ENCODE data around the gene OSR1.
"Not testable (repeated sequence)": the region's sequence is repeated elsewhere in the genome, so short reads cannot be mapped to it uniquely, and the experiment has no call there.

Gene OSR1

DNA sequence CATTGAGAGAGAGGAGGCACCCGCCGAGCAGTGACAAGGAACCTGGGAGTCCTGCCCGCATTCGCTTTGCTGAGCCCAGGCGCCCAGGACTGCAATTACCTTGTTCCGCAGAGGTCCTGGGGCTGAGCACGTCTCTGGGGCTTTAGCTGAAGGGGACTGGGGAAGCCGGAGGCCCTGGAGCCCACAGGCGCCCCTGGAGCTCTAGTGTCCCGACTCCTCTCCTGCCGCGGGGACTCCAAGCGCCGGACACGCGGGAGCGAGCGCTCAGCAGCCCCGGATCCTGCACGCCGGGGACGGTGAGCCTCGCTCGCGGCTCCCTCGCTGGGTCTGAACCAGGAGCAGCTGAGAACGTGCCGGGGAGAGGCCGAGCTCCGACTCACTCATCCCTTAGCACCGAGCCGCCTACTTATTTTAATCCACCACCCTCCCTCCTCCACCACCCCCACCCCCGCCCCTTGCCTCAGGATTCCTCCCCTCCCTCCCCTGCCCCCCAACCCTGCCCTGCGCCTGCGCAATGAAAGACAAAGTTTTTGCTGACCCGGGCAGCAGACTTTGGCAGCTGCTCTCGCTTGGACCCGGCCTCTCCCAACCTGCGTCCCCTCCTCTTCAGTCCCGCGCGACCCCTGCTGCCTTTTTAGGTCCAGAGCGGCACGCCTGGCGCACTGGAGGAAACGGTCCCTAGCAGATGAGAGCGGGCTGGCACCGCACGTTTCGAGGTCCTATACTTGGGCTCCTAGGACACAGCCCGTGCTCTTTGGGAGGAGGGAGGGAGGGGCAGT, at the start of gene OSR1:
OSR1 (minus strand) TSS at position 382 of the 779 bp plus-strand sequence. CDS start 4,818 bp downstream, outside the sequence.
- Histone ChIP-seq H3K27ac (peak within 1 kb of the TSS in 16 of 21 experiments; percentile 27 to 83 (median 64)), H3K4me3 (peak within 1 kb of the TSS; percentile 33 to 51 (median 40))

DNA sequence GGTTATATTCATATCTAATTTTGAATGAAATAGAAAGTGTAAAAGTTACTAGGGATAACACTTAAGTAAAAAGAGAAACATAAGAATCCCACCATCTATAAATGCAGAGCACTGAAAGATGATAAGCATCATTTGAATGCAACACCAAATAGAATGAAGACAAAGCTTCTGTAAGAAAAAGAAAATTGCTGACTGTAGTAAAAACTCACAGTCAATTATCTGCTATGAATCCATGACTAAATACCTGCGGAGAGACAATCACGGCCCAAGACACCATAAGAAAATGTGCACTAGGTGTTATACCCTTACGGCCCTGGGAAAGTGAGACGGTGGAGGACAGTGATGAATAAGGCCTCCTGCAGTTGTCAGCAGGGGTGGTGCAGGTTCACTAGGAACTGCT, 45.4 kb upstream of the OSR1 start:
- Histone ChIP-seq H3K27ac (no peak overlapping the region), H3K4me3 (no peak overlapping the region)

DNA sequence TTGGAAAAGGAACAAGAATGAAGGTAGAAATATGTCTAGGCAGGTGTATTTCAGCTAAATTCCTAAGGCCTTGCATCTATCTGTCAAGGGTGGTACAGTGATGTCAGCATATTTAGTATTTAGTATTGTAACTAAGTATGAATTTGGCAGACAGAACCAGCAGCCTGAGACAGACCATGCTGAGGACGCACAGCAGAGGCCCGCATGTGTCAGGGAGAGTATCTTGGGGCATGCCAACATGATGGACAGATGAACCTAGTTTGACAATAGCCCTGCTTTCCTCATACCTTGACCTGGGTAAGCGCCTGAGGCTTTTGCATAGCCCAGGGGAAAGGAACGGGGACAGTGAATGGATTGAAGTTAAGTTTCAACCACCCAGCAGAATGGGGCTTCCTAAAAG, 33.8 kb upstream of the OSR1 start:
- no peak overlapping the region for H3K27ac ChIP-seq
- no peak overlapping the region for H3K4me3 ChIP-seq

DNA sequence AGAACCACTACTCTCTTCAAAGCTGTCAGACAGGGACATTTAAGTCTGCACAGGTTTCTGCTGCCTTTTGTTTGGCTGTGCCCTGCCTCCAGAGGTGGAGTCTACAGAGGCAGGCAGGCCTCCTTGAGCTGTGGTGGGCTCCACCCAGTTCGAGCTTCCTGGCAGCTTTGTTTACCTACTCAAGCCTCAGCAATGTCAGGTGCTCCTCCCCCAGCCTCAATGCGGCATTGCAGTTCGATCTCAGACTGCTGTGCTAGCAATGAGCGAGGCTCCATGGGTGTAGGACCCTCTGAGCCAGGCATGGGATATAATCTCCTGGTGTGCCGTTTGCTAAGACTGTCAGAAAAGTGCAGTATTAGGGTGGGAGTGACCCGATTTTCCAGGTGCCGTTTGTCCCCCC, 31.0 kb upstream of the OSR1 start:
- H3K4me3 ChIP-seq, H3K27ac ChIP-seq: not testable (repeated sequence)

DNA sequence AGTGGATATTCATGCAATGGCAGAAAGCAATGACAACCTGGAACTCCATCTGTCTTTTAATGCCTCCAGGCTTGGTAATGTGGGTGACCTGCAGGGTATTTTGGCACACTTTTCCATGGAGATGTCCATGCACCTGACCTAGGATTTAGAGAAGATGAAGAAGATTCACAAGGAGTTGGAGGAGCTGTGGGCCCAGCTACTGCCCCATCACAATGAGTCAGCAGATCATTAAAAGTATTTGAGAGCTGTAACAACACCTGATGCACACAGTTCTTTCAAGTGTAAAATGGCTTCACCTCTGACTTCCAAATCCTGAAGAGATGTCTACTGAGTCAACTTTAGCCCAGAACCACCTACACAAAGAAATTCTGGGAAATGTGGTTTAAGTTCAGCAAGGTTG, 22.1 kb upstream of the OSR1 start:
- Histone ChIP-seq H3K27ac (no peak overlapping the region), H3K4me3 (no peak overlapping the region)

DNA sequence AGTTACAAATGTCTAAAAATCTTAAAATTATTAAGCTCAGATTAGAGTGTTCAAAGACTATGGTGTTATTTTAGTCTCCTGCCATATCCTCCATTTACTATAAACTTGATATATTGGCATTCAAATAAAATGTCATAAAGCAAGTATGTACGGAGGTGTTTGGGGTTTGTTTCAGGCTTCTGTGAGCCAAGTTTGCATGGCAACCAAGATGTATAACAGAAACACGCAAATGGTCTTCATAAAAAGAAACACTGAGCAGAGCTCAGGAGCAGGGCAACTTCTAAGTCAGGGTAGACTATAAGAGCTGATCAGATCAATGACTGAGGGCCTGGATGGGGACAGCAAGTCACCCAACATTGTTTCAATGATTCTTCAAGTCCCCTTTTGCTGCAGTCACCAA, 20.5 kb upstream of the OSR1 start:
- no peak overlapping the region for H3K4me3 ChIP-seq
- no peak overlapping the region for H3K27ac ChIP-seq

DNA sequence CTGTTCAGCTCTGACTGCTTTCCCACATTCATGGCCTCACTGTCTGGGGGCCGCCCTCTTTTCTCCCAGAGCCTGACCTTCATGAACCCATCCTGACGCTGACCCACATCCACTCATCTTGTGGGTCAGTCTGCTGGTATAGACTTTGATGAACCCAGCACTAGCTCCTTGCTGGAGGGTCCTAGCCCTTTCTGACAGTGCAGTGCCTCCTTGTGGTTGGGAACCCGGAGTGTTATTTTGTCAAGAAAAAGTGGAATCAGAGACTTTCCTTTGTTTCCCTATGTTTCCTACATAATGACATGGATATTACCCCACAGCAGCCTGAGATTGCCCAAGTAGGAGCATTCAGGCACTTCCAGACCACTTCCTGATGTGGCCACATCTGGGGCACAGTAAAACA, 19.3 kb upstream of the OSR1 start:
- no peak overlapping the region for H3K4me3 ChIP-seq
- no peak overlapping the region for H3K27ac ChIP-seq

DNA sequence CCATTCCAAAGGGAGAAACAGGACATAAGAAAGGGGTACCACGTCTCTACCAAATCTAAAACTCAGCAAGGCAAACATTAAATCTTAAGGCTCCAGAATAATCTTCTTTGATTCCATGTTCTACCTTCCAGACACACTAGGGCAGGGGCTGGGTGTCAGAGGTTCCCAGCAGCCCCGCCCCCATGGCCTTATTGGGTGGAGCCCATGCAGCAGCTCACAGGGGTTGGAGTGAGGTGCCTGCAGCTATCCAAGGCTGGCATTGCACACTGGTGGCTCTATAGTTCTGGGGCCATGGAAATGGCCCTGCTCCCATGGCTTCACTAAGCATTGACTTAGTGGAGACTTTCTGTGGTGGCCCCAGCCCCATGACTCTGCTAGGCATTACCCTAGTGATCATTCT, 14.9 kb upstream of the OSR1 start:
- Histone ChIP-seq H3K4me3 (no peak overlapping the region), H3K27ac (no peak overlapping the region)

DNA sequence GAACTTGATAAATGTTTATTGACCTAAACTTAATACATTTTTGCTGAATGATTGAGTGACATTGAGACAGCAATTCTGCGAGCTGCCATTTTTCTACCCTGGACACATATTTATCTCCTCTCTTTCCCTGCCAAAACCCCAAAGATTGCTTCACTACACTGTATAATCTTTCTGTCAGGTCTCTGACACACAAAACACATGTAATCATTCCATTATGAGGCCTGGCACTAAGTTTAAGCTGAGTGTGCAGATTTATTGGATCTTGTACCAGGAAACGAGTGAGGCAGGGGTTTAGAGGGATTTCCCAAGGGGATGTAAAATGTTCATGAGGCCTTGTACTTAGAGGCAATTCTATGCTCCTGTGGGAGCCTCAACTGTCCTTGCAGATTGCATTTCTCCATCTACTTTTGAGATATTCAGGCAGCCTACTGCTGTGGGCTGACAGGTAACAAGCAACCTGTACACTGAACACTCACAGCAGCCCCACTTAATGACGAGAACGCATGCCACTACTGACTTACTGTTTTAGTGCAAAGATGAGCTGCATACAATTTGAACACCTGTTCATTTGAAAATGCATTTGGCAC, 13.7 kb upstream of the OSR1 start:
- no peak overlapping the region for H3K27ac ChIP-seq
- H3K4me3 ChIP-seq: no peak overlapping the region

DNA sequence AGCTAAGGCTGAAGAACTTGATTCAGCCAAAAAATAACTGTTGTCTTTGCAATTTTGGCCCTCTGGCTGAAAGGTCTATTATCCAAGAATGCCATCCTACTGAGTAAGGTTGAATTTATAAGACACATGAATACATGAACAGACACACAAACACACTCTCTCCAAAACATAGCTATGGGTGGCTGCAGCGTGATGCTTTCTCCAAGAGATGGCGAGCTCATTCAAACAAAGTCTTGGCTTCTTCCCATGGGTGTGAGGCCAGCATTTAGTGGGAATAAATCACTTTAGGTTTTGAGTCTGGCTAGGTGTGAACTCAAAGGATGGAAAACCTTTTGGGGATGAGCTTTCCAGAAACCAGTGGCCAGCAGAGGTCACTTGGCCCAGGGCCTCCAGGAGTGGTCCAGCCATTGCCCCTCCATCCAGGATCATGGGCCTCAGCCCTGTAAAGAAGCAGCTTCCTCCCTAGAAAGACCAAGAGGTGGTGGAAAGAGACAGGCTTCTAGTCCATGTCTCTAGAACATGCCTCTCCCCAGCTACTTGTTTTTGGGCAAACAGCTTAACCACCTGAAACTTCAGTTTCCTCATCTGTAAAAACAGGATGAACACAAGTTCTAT, 11.0 kb upstream of the OSR1 start:
- Histone ChIP-seq H3K27ac (no peak overlapping the region), H3K4me3 (no peak overlapping the region)

DNA sequence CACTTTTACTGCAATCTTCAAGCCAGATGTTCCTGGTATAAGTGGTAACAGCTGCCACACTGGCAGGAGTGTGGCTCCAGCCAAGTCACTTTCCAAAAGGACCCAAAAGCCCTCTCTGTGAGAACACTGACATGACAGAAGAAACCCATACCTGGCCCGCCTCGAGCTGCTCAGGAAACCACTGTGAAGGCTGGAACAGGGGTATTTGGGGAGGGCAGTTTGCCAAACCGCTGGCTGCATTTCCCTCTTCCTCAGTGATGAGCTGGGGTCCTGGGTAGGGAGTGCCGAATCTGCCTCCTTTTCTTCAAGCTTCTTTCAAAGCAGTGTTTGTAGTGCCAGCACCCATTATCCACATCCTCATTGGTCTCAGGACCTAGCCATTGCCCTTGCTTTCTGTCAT, 10.3 kb upstream of the OSR1 start:
- Histone ChIP-seq H3K27ac (no peak overlapping the region), H3K4me3 (no peak overlapping the region)

DNA sequence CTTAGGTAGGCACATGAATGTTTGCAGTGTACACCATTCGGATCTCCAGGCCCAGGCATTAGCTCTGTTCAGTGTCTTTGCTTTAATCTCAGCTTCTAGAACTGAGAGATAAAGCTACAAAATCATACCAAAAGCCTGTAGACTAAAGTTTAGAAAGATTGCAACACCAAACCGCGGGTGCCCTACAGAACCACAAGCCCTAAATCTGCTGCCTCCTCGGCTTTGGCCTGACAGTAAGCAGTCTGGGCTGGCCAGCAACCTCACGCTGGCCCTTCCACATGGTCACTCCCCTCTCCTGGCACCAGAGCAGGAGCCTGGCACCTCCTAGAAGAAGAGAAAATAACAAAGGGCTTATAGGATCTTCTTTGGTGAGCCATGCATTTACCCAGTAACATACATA, 8.9 kb upstream of the OSR1 start:
- no peak overlapping the region for H3K27ac ChIP-seq
- no peak overlapping the region for H3K4me3 ChIP-seq

DNA sequence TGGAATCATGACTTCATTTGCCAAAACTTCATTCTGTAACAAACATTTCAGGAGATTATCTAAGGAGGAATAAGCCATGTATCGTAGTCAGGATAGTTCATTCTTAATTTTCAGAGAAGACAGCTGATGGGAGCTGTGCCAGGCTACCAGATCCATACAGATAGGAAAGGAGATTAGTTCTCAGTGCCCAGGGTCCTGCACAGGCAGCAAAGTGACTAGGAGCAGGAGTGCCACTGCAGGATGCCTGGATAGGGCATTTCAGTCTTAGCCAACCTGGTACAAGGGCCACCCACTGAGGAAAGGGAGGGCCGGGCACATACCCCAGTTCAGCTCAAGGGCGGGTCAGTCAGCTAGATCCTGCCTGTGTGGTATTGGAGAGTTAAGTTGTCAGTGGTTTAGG, 6.7 kb upstream of the OSR1 start:
- Histone ChIP-seq H3K27ac (no peak overlapping the region), H3K4me3 (no peak overlapping the region)

DNA sequence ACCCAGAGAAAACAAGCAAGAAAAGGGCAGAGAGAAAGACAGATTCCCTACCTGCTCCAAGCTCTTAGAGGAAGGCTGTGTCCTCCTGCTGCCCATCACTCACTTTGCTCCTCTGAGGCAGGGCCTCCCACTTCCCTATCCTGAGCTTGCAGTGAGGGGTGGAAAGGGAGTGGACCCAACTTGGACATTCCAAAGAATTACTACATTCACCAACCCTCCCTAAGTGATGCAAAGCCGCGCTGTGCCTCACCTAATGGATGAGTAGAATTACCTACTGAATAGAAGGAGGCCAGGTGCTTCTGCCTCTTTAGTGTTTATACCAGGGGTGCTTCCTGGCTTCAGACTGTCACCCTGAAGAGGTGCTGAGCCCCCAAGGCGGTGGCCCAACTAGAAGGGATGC, 5.6 kb upstream of the OSR1 start:
- H3K27ac ChIP-seq: no peak overlapping the region
- no peak overlapping the region for H3K4me3 ChIP-seq

DNA sequence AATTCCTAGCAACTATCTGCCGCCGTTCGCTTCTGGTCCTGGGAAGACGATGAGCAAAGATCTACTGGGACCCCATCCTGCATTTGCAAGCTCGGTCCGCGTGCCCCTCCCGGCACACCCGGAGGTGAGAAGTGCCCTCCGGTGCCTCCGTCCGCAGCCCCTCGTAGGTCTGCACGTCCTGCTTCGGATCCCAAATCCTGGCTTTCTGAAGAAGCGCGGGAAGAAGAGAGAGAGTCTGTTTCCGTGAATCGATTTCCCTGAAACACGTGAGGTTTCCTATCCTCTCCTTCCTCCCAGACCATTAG, 5.0 kb upstream of the OSR1 start:
- Histone ChIP-seq H3K27ac (peak overlapping the region in 3 of 21 experiments; percentile 18 to 58 (median 52)), H3K4me3 (peak overlapping the region; percentile 31 to 63 (median 41))

DNA sequence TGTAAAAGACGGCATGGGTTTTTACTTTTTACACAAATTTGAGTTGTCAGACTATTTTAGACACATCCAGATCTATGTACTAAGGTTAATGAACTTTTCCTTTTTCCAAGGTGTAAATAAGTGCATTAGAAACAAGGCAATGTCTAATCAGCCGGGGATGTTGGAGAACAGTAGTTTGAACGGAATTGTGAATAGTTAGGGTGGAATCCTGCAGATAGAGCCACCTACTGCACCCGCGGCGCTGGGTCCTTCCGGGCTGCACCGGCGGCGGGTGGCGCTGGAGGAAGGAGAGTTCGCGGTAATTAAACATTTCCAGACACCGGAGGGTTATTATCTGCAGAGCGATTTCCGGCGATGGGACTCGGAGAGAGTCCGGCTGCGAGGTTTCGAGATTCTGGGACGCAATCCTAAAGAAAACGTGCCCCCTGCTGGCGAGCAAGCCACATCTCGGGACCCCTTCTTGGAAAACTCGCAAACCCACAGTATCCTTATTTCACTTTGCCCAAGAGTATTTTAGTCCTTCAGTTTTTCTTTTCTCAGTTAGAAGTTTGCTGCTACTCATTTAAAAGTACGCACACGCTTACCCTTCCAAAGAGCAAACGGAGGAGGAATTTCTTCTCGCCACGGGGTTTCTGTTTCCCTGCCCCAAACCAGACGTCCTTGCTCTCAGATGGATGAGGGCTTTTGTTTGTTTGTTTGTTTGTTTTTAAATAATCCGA, 4.5 kb upstream of the OSR1 start:
- H3K27ac ChIP-seq: peak overlapping the region in 13 of 21 experiments; percentile 5 to 69 (median 31)

DNA sequence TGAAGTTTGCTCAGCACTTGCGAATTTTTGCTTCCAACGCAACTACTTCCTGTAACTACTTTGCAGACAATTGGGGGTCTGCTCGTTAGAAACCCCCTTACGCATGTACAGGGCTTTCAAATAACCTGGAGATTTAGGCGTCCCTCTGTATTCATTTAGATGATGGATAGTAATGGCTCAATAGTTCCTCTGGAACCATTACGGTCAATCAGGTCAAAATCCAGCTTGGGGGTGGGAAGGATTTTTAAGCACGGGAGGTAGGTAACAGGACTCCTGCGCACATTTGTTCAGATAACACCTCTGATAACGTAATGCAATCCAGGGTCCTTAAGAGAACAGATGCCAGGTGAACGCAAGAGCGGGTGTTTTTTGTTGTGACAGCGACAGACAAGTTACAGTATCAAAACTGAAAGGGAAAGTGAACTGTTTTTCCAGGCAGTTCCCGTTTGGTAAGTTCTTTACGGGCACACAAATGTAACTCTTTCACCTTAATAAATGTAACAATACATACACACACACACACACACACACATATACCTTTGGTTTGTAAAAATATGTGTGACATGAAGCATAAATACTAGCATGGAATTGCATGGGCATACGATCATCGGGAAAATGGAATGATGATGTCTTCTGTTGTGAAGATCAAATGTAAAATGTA, 3.8 kb upstream of the OSR1 start:
- Histone ChIP-seq H3K4me3 (peak overlapping the region; percentile 31 to 63 (median 41)), H3K27ac (peak overlapping the region in 16 of 21 experiments; percentile 5 to 69 (median 38))

More for the DNA sequence above, 4.5 kb upstream of the OSR1 start:
- H3K4me3 ChIP-seq: peak overlapping the region; percentile 31 to 63 (median 41)

DNA sequence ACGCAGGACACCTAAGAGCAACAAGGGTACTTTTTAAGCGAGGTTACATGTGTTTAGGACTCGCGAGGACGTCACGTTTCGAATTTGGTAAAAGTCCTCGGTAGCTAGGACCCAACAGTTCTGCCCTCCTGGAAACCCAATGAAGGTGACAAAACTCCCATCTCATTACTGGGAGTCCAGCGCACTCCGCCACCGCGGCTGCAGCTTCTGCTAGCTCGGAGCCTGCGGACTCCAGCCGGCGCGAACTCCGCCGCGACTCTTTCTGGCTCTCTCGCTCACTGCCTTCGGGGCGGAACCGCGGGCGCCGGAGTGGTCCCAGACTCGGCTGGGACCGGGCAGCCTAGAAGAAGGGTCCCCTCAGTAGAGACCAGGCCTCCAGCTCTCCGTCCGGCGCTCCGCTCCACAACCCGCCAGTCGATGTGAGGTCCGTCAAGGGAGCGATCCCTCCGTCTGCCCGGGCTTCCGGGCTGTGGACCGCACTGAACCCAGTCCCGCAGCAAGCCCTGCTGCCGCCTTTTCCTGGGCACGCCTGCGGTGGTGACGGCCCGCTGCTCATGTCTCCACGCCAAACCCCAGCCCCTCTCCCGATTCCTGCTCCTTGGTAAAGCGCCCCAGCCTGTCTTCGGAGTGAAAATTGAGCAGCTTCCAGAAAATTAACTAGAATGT, 3.0 kb upstream of the OSR1 start:
- peak overlapping the region in 12 of 21 experiments; percentile 3 to 69 (median 51) for H3K27ac ChIP-seq
- H3K4me3 ChIP-seq: peak overlapping the region; percentile 31 to 63 (median 41)

DNA sequence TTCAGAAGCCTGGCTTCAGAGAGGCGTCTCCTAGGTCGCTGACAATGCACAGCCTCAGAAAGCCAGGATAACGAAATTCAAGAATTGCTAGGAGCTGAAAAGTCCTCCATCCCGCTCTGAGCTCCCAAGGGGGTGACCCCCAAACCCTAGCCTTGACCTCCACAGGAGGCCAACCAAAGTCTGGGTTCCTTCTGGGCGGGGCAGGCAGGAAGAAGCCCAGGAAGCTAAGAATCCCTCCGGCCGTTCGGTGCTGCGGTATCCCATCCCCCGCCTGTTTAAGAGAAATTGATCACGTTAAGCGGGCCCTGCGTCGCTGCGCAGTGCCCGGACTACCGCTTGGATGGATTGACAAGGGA, 2.5 kb upstream of the OSR1 start:
- H3K4me3 ChIP-seq: peak overlapping the region in 5 of 7 experiments; percentile 31 to 63 (median 36)
- peak overlapping the region in 3 of 21 experiments; percentile 52 to 69 (median 53) for H3K27ac ChIP-seq
